ENCODE measurements around the gene VPS13D. TPM values are rescaled to one million over a fixed set of nuclear protein-coding genes. Genes with fewer than 3 reads are reported as not detected.

The VPS13D gene
- total RNA-seq, 1 experiment from 2014 or later: 20.2 TPM

DNA sequence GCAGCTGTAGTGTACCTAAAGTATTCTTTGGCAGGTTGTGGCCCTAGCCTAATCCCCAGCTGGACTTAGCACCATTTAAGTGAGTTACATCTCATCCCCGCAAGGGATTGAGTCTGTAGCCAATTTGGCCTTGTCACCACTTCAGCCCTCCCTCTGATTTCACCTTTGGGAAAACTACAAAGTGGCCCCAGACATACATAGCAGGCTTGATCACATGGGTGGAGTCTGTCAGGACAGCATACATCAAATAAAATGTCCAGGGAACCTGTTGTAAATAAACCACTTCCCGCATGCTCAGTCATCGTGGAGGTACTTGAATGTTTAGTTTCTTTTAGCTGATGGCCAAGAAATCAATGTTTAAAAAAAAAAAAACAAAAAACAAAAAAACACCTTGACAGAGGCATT is 245.7 kb downstream of the VPS13D start:
- Histone ChIP-seq H3K4me1 (ENCODE audit: insufficient read depth, low read length) (no peaks in the 10 kb centered on the region; the same call in 1 of the 2 replicates), H4K5ac (ENCODE audit: insufficient read length, low read depth, low read length) (no peak overlapping the region), H3K79me1 (ENCODE audit: insufficient read depth, low read depth, low read length, poor library complexity, severe bottlenecking) (no peaks in the 10 kb centered on the region), H3K27ac (ENCODE audit: insufficient read length, low read depth, low read length) (no peak overlapping the region), H3K14ac (ENCODE audit: insufficient read depth, low read length) (no peak overlapping the region), H3K56ac (ENCODE audit: insufficient read length, low read depth, low read length) (no peak overlapping the region), H3K27me3 (ENCODE audit: insufficient read depth, low read length) (no peaks in the 10 kb centered on the region), H4K91ac (ENCODE audit: insufficient read length, low read depth, low read length) (no peak overlapping the region), H3K9me3 (ENCODE audit: control insufficient read depth, low read depth, low read length) (peaks cover 17% of the 10 kb centered on the region), H4K8ac (replicated peaks; ENCODE audit: insufficient read length, low read depth, low read length) (no peak overlapping the region), H2AFZ (ENCODE audit: low read length) (no peak overlapping the region), H4K20me1 (ENCODE audit: control insufficient read depth, insufficient read depth, insufficient read length) (no peaks in the 10 kb centered on the region), H3K4ac (ENCODE audit: low read depth, low read length) (no peak overlapping the region), H2AK5ac (ENCODE audit: insufficient read length, low read length) (no peak overlapping the region), H2BK20ac (ENCODE audit: low read depth, low read length, poor library complexity, severe bottlenecking) (no peak overlapping the region), H2BK12ac (ENCODE audit: insufficient read length, low read depth, low read length) (no peak overlapping the region), H3K23me2 (ENCODE audit: insufficient read length, low read depth, low read length, poor library complexity, severe bottlenecking) (no peaks in the 10 kb centered on the region), H3K79me2 (ENCODE audit: insufficient read depth, low read length) (no peaks in the 10 kb centered on the region), H3K4me2 (ENCODE audit: insufficient read depth, insufficient read length, low read length) (no peak overlapping the region), H3K9ac (ENCODE audit: extremely low read depth, insufficient read length, low read length) (no peak overlapping the region), H3T11ph (ENCODE audit: low read length) (no peak overlapping the region), H2BK5ac (ENCODE audit: insufficient read length, low read length) (no peak overlapping the region), H2BK15ac (ENCODE audit: low read depth, low read length) (no peak overlapping the region), H3K23ac (ENCODE audit: insufficient read length, low read depth, low read length) (no peak overlapping the region), H2BK120ac (ENCODE audit: low read depth, low read length, poor library complexity, severe bottlenecking) (no peak overlapping the region), H3K18ac (ENCODE audit: insufficient read length, low read depth, low read length) (no peak overlapping the region)
- WGBS (ENCODE audit: extremely low coverage, insufficient read length, low lambda C conversion rate): no CpG with 5 or more reads among the region's 3 CpGs
- TF ChIP-seq, protein P1, sequence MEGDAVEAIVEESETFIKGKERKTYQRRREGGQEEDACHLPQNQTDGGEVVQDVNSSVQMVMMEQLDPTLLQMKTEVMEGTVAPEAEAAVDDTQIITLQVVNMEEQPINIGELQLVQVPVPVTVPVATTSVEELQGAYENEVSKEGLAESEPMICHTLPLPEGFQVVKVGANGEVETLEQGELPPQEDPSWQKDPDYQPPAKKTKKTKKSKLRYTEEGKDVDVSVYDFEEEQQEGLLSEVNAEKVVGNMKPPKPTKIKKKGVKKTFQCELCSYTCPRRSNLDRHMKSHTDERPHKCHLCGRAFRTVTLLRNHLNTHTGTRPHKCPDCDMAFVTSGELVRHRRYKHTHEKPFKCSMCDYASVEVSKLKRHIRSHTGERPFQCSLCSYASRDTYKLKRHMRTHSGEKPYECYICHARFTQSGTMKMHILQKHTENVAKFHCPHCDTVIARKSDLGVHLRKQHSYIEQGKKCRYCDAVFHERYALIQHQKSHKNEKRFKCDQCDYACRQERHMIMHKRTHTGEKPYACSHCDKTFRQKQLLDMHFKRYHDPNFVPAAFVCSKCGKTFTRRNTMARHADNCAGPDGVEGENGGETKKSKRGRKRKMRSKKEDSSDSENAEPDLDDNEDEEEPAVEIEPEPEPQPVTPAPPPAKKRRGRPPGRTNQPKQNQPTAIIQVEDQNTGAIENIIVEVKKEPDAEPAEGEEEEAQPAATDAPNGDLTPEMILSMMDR (conservative IDR thresholded peaks at IDR 0.05): no peak
- peaks cover 15 to 27% (median 26%) of the 10 kb centered on the region in 3 experiments for H3K36me3 Mint-ChIP-seq (ENCODE audit: insufficient read depth in 1 of 3, low read depth in 3 of 3)
- H3K27me3 Mint-ChIP-seq (ENCODE audit: low read depth): no peaks in the 10 kb centered on the region
- no peak overlapping the region for H3K4me3 Mint-ChIP-seq
- H3K9me3 Mint-ChIP-seq: peaks cover 14 to 20% of the 10 kb centered on the region in 2 experiments; a peak in 4 of 5 replicates
- DNase-seq: no peak
- H3K27ac Mint-ChIP-seq: no peak overlapping the region
- peaks cover 18% of the 10 kb centered on the region in 2 experiments for H3K4me1 Mint-ChIP-seq

All from H9 (cell line).